ENCODE measurements around the gene TAF7L.

Gene TAF7L

DNA sequence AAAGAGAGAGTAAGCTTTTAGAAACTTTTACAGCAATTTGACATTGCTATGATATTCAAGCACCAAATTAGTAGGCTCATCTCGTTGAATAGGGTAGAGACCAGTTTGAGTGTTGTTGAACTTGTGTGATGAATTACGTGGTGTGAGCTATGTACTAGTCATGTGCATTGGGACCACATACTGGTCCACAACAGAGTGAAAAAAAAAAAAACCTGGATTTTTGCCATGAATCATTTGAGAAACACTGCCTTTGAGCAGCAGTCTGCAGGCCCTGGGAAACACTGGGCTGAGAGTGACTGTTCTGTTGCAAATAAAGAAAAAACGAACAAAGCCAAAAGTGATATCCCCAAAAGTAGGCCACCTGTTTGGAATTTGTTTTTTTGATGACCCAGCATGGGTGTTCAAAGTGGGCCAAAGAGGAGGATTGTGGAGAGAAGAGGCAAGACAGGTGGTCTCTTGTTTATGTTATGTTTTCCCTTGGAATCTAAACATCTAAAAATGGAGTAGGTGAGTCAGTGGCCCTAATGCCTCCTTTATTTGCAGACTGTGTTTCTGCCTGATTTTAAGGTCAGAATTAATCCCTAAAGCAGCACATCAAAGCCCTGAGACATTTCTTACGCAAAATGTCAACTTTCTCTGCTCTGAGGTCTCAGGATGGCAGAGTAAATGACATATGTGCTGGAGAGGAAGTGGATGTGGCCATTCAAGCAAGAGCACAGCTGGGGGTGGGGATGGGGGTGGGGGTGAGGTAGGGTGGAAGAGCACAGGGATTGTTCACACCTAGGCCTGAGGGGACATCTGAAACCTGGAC is 33.5 kb downstream of the TAF7L start:
- H3K36me3 ChIP-seq (ENCODE audit: control insufficient read depth in 4 of 4, insufficient read depth in 4 of 4, low read length in 3 of 4), result no peaks in the 10 kb centered on the region
- H3K9me3 ChIP-seq (ENCODE audit: control extremely low read depth in 1 of 5, control insufficient read depth in 4 of 5, insufficient read depth in 2 of 5, low read depth in 1 of 5, low read length in 4 of 5), result no peaks in the 10 kb centered on the region
- H3K4me1 ChIP-seq (ENCODE audit: control extremely low read depth in 1 of 4, control insufficient read depth in 4 of 4, insufficient read depth in 4 of 4, low read length in 3 of 4), result peaks cover 0 to 4% (median 0%) of the 10 kb centered on the region in 4 experiments
- H3K27ac ChIP-seq (ENCODE audit: insufficient read depth in 1 of 2, low read depth in 1 of 2, low read length in 2 of 2, poor library complexity in 1 of 2, severe bottlenecking in 2 of 2), result no peak overlapping the region
- ChIA-PET CTCF (interaction anchor here (0.6 kb wide), 1 partner anchor 18 kb away, joined by 3 read pairs; no protein-coding TSS in a partner anchor), POLR2A (no interaction called here)
- 78% methylated on average over 3 of the region's 4 CpGs for WGBS (ENCODE audit: insufficient coverage)
- no peak overlapping the region for H3K4me3 ChIP-seq (ENCODE audit: control insufficient read depth in 1 of 7, extremely low read depth in 1 of 7, insufficient read depth in 4 of 7, low read depth in 2 of 7, low read length in 6 of 7)
- peaks cover 0 to 7% (median 0%) of the 10 kb centered on the region in 5 experiments for H3K27me3 ChIP-seq (replicated peaks in 2 of 5; ENCODE audit: control insufficient read depth in 4 of 5, insufficient read depth in 5 of 5, low read length in 4 of 5)
- DNase-seq, result peak in 2 of 3 donors; percentile 1 to 4

GRCh38 chrX:101252634-101253033 is 38.5 kb downstream of the TAF7L start:
- H3K4me3 ChIP-seq (ENCODE audit: control insufficient read depth in 1 of 7, extremely low read depth in 1 of 7, insufficient read depth in 4 of 7, low read depth in 2 of 7, low read length in 6 of 7), result no peak overlapping the region
- H3K9me3 ChIP-seq (ENCODE audit: control extremely low read depth in 1 of 5, control insufficient read depth in 4 of 5, insufficient read depth in 2 of 5, low read depth in 1 of 5, low read length in 4 of 5), result no peaks in the 10 kb centered on the region
- no peak overlapping the region for H3K27ac ChIP-seq (ENCODE audit: insufficient read depth in 1 of 2, low read depth in 1 of 2, low read length in 2 of 2, poor library complexity in 1 of 2, severe bottlenecking in 2 of 2)
- H3K36me3 ChIP-seq (ENCODE audit: control insufficient read depth in 4 of 4, insufficient read depth in 4 of 4, low read length in 3 of 4), result no peaks in the 10 kb centered on the region
- H3K27me3 ChIP-seq (replicated peaks in 2 of 5; ENCODE audit: control insufficient read depth in 4 of 5, insufficient read depth in 5 of 5, low read length in 4 of 5), result peaks cover 0 to 4% (median 0%) of the 10 kb centered on the region in 5 experiments
- CTCF ChIA-PET, result no interaction called here
- DNase-seq, result no peak
- H3K4me1 ChIP-seq (ENCODE audit: control extremely low read depth in 1 of 4, control insufficient read depth in 4 of 4, insufficient read depth in 4 of 4, low read length in 3 of 4), result peaks cover 0 to 1% (median 0%) of the 10 kb centered on the region in 4 experiments
- WGBS (ENCODE audit: insufficient coverage), result 83% methylated on average over 2 of the region's 2 CpGs
- POLR2A ChIA-PET, result no interaction called here

- no peaks in the 10 kb centered on the region for H3K9me3 ChIP-seq (ENCODE audit: control extremely low read depth in 1 of 5, control insufficient read depth in 4 of 5, insufficient read depth in 2 of 5, low read depth in 1 of 5, low read length in 4 of 5)
- ChIA-PET POLR2A (no interaction called here), CTCF (no interaction called here)
- no peaks in the 10 kb centered on the region for H3K4me1 ChIP-seq (ENCODE audit: control extremely low read depth in 1 of 4, control insufficient read depth in 4 of 4, insufficient read depth in 4 of 4, low read length in 3 of 4)
- no peak overlapping the region for H3K4me3 ChIP-seq (ENCODE audit: control insufficient read depth in 1 of 7, extremely low read depth in 1 of 7, insufficient read depth in 4 of 7, low read depth in 2 of 7, low read length in 6 of 7)
- H3K27ac ChIP-seq (ENCODE audit: insufficient read depth in 1 of 2, low read depth in 1 of 2, low read length in 2 of 2, poor library complexity in 1 of 2, severe bottlenecking in 2 of 2), result no peak overlapping the region
- WGBS (ENCODE audit: insufficient coverage), result 88% methylated on average over 9 of the region's 9 CpGs
- no peaks in the 10 kb centered on the region for H3K36me3 ChIP-seq (ENCODE audit: control insufficient read depth in 4 of 4, insufficient read depth in 4 of 4, low read length in 3 of 4)
- no peaks in the 10 kb centered on the region for H3K27me3 ChIP-seq (replicated peaks in 2 of 5; ENCODE audit: control insufficient read depth in 4 of 5, insufficient read depth in 5 of 5, low read length in 4 of 5)
- DNase-seq, result no peak
Observed at GRCh38 chrX:101241531-101241930, 49.6 kb downstream of the TAF7L start.

GRCh38 chrX:101237041-101237440 is 54.1 kb downstream of the TAF7L start:
- no peak overlapping the region for H3K4me3 ChIP-seq (ENCODE audit: control insufficient read depth in 1 of 7, extremely low read depth in 1 of 7, insufficient read depth in 4 of 7, low read depth in 2 of 7, low read length in 6 of 7)

DNA sequence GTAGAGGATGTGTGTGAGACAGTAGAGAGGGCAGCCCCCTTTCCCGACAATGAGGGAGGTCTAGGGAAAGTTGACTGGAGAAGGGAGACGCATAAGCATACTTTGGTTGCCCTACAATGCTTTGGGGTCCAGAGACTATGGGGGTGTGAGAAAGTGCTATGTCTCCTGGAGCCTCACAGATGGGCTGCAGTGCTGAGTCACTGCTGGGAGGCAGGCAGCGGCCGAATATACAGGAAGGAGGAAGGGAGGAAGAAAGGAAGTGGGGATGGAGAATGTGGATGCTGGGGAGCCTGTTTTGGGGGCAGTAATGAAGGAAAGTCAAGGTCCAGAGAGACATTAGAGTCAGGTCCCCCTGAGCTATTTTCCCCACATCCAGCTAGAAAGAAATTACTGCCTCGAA is 58.8 kb downstream of the TAF7L start:
- POLR2A ChIA-PET, result no interaction called here
- CTCF ChIA-PET, result no interaction called here
- no peak overlapping the region for H3K4me3 ChIP-seq (ENCODE audit: control insufficient read depth in 1 of 7, extremely low read depth in 1 of 7, insufficient read depth in 4 of 7, low read depth in 2 of 7, low read length in 6 of 7)
- H3K4me1 ChIP-seq (ENCODE audit: control extremely low read depth in 1 of 4, control insufficient read depth in 4 of 4, insufficient read depth in 4 of 4, low read length in 3 of 4), result no peaks in the 10 kb centered on the region
- H3K27ac ChIP-seq (ENCODE audit: insufficient read depth in 1 of 2, low read depth in 1 of 2, low read length in 2 of 2, poor library complexity in 1 of 2, severe bottlenecking in 2 of 2), result no peak overlapping the region
- H3K36me3 ChIP-seq (ENCODE audit: control insufficient read depth in 4 of 4, insufficient read depth in 4 of 4, low read length in 3 of 4), result no peaks in the 10 kb centered on the region
- H3K27me3 ChIP-seq (replicated peaks in 2 of 5; ENCODE audit: control insufficient read depth in 4 of 5, insufficient read depth in 5 of 5, low read length in 4 of 5), result peaks cover 0 to 3% (median 0%) of the 10 kb centered on the region in 5 experiments
- WGBS (ENCODE audit: insufficient coverage), result 85% methylated on average over 5 of the region's 5 CpGs
- H3K9me3 ChIP-seq (ENCODE audit: control extremely low read depth in 1 of 5, control insufficient read depth in 4 of 5, insufficient read depth in 2 of 5, low read depth in 1 of 5, low read length in 4 of 5), result no peaks in the 10 kb centered on the region
- no peak for DNase-seq

More at GRCh38 chrX:101237041-101237440, 54.1 kb downstream of the TAF7L start:
- DNase-seq, result no peak
- H3K27ac ChIP-seq (ENCODE audit: insufficient read depth in 1 of 2, low read depth in 1 of 2, low read length in 2 of 2, poor library complexity in 1 of 2, severe bottlenecking in 2 of 2), result no peak overlapping the region
- no peaks in the 10 kb centered on the region for H3K9me3 ChIP-seq (ENCODE audit: control extremely low read depth in 1 of 5, control insufficient read depth in 4 of 5, insufficient read depth in 2 of 5, low read depth in 1 of 5, low read length in 4 of 5)
- POLR2A ChIA-PET, result no interaction called here
- no peaks in the 10 kb centered on the region for H3K36me3 ChIP-seq (ENCODE audit: control insufficient read depth in 4 of 4, insufficient read depth in 4 of 4, low read length in 3 of 4)
- H3K27me3 ChIP-seq (replicated peaks in 2 of 5; ENCODE audit: control insufficient read depth in 4 of 5, insufficient read depth in 5 of 5, low read length in 4 of 5), result no peaks in the 10 kb centered on the region
- WGBS (ENCODE audit: insufficient coverage), result 75% methylated on average over 1 of the region's 2 CpGs
- CTCF ChIA-PET, result no interaction called here
- no peaks in the 10 kb centered on the region for H3K4me1 ChIP-seq (ENCODE audit: control extremely low read depth in 1 of 4, control insufficient read depth in 4 of 4, insufficient read depth in 4 of 4, low read length in 3 of 4)

- no CpG with 5 or more reads among the region's 1 CpG for WGBS (ENCODE audit: insufficient coverage)
- no peak overlapping the region for H3K4me3 ChIP-seq (ENCODE audit: control insufficient read depth in 1 of 7, extremely low read depth in 1 of 7, insufficient read depth in 4 of 7, low read depth in 2 of 7, low read length in 6 of 7)
- no peaks in the 10 kb centered on the region for H3K9me3 ChIP-seq (ENCODE audit: control extremely low read depth in 1 of 5, control insufficient read depth in 4 of 5, insufficient read depth in 2 of 5, low read depth in 1 of 5, low read length in 4 of 5)
- ChIA-PET POLR2A (no interaction called here), CTCF (no interaction called here)
- no peaks in the 10 kb centered on the region for H3K4me1 ChIP-seq (ENCODE audit: control extremely low read depth in 1 of 4, control insufficient read depth in 4 of 4, insufficient read depth in 4 of 4, low read length in 3 of 4)
- H3K27ac ChIP-seq (ENCODE audit: insufficient read depth in 1 of 2, low read depth in 1 of 2, low read length in 2 of 2, poor library complexity in 1 of 2, severe bottlenecking in 2 of 2), result no peak overlapping the region
- H3K36me3 ChIP-seq (ENCODE audit: control insufficient read depth in 4 of 4, insufficient read depth in 4 of 4, low read length in 3 of 4), result no peaks in the 10 kb centered on the region
- DNase-seq, result no peak
- H3K27me3 ChIP-seq (replicated peaks in 2 of 5; ENCODE audit: control insufficient read depth in 4 of 5, insufficient read depth in 5 of 5, low read length in 4 of 5), result peaks cover 0 to 3% (median 0%) of the 10 kb centered on the region in 5 experiments
Observed at GRCh38 chrX:101231080-101231479, 60.1 kb downstream of the TAF7L start.

GRCh38 chrX:101230636-101231035 is 60.5 kb downstream of the TAF7L start:
- 100% methylated on average over 1 of the region's 2 CpGs for WGBS (ENCODE audit: insufficient coverage)
- no peak overlapping the region for H3K27ac ChIP-seq (ENCODE audit: insufficient read depth in 1 of 2, low read depth in 1 of 2, low read length in 2 of 2, poor library complexity in 1 of 2, severe bottlenecking in 2 of 2)

More at GRCh38 chrX:101230636-101231035, 60.5 kb downstream of the TAF7L start:
- H3K36me3 ChIP-seq (ENCODE audit: control insufficient read depth in 4 of 4, insufficient read depth in 4 of 4, low read length in 3 of 4), result no peaks in the 10 kb centered on the region
- H3K27me3 ChIP-seq (replicated peaks in 2 of 5; ENCODE audit: control insufficient read depth in 4 of 5, insufficient read depth in 5 of 5, low read length in 4 of 5), result peaks cover 0 to 3% (median 0%) of the 10 kb centered on the region in 5 experiments
- no peaks in the 10 kb centered on the region for H3K4me1 ChIP-seq (ENCODE audit: control extremely low read depth in 1 of 4, control insufficient read depth in 4 of 4, insufficient read depth in 4 of 4, low read length in 3 of 4)
- no peaks in the 10 kb centered on the region for H3K9me3 ChIP-seq (ENCODE audit: control extremely low read depth in 1 of 5, control insufficient read depth in 4 of 5, insufficient read depth in 2 of 5, low read depth in 1 of 5, low read length in 4 of 5)
- H3K4me3 ChIP-seq (ENCODE audit: control insufficient read depth in 1 of 7, extremely low read depth in 1 of 7, insufficient read depth in 4 of 7, low read depth in 2 of 7, low read length in 6 of 7), result no peak overlapping the region
- DNase-seq, result no peak
- ChIA-PET CTCF (no interaction called here), POLR2A (no interaction called here)
